Measurements from ENCODE around the gene CDC42BPG. TPM values are rescaled to one million over a fixed set of nuclear protein-coding genes. Genes with fewer than 3 reads are reported as not detected.
"Not testable (repeated sequence)": the region's sequence is repeated elsewhere in the genome, so short reads cannot be mapped to it uniquely, and the experiment has no call there.

Gene CDC42BPG
- total RNA-seq, 1 donor from 2014 or later, result 0.40 TPM

- no peak for ATAC-seq
- intact Hi-C loops (cut with micrococcal nuclease), result no loop called here
Observed at GRCh38 chr11:64854157-64854533, 9.7 kb upstream of the CDC42BPG start.

GRCh38 chr11:64853709-64854108, 9.3 kb upstream of the CDC42BPG start:
- intact Hi-C loops (cut with micrococcal nuclease), result no loop called here
- ATAC-seq, result no peak
- no peak for DNase-seq

More at GRCh38 chr11:64854157-64854533, 9.7 kb upstream of the CDC42BPG start:
- DNase-seq, result no peak

GRCh38 chr11:64852804-64853509, 8.5 kb upstream of the CDC42BPG start:
- intact Hi-C loops (cut with micrococcal nuclease), result no loop called here
- no peak for DNase-seq
- no peak for ATAC-seq

- intact Hi-C loops (cut with micrococcal nuclease), result no loop called here
- ATAC-seq (no peak), DNase-seq (no peak)
Observed at GRCh38 chr11:64851831-64852351, 7.4 kb upstream of the CDC42BPG start.

- DNase-seq (no peak), ATAC-seq (no peak)
- intact Hi-C loops (cut with micrococcal nuclease), result no loop called here
Observed at GRCh38 chr11:64850979-64851567, 6.6 kb upstream of the CDC42BPG start.

GRCh38 chr11:64849598-64850356, 5.3 kb upstream of the CDC42BPG start:
- intact Hi-C loops (cut with micrococcal nuclease), result no loop called here
- ATAC-seq, result peak; percentile 52
- DNase-seq, result peak; percentile 72

GRCh38 chr11:64848826-64849597, 4.6 kb upstream of the CDC42BPG start:
- ATAC-seq, result no peak
- intact Hi-C loops (cut with micrococcal nuclease), result no loop called here
- no peak for DNase-seq

- ATAC-seq (no peak), DNase-seq (no peak)
- intact Hi-C loops (cut with micrococcal nuclease), result no loop called here
Observed at GRCh38 chr11:64848214-64848825, 3.9 kb upstream of the CDC42BPG start.

- peak; percentile 95 for DNase-seq
- ATAC-seq, result peak; percentile 87
Observed at GRCh38 chr11:64846998-64847666, 2.7 kb upstream of the CDC42BPG start.

GRCh38 chr11:64845776-64846129, 1.3 kb upstream of the CDC42BPG start:
- not testable (repeated sequence) for ATAC-seq, DNase-seq
- intact Hi-C loops (cut with micrococcal nuclease), result loop anchor here (2.0 kb wide), 1 partner anchor 49 kb away; no protein-coding TSS in a partner anchor

More at GRCh38 chr11:64846998-64847666, 2.7 kb upstream of the CDC42BPG start:
- intact Hi-C loops (cut with micrococcal nuclease), result loop anchor here (2.0 kb wide), 1 partner anchor 48 kb away; no protein-coding TSS in a partner anchor

- no peak for DNase-seq
- intact Hi-C loops (cut with micrococcal nuclease), result no loop called here
- ATAC-seq, result no peak
Observed at GRCh38 chr11:64845129-64845775, 799 bp upstream of the CDC42BPG start.

- intact Hi-C loops (cut with micrococcal nuclease), result no loop called here
- DNase-seq (no peak), ATAC-seq (no peak)
Observed at GRCh38 chr11:64843686-64844329, 645 bp downstream of the CDC42BPG start.

- DNase-seq, result no peak
- no peak for ATAC-seq
- intact Hi-C loops (cut with micrococcal nuclease), result no loop called here
Observed at GRCh38 chr11:64842851-64843685, 1.4 kb downstream of the CDC42BPG start.

GRCh38 chr11:64842366-64842759, 2.1 kb downstream of the CDC42BPG start:
- DNase-seq (peak; percentile 15), ATAC-seq (no peak)
- intact Hi-C loops (cut with micrococcal nuclease), result no loop called here

GRCh38 chr11:64841592-64842365, 2.7 kb downstream of the CDC42BPG start:
- intact Hi-C loops (cut with micrococcal nuclease), result no loop called here

More at GRCh38 chr11:64841592-64842365, 2.7 kb downstream of the CDC42BPG start:
- ATAC-seq, result no peak
- DNase-seq, result peak; percentile 20
